Mucosa of rectum (tissue), 2 donors: ENCODE measurements around the gene CHRNA3.

Experiments used
- H3K27ac ChIP-seq, 2 donors: one replicate each; pipeline ENCODE4 v1.7.0; 2013; ENCODE audit warnings: inconsistent platforms in 2 of 2, low read depth in 2 of 2, low read length in 2 of 2
- H3K27me3 ChIP-seq, 2 donors: one replicate each; pipeline ENCODE4 v1.7.0; 2013; ENCODE audit warnings: low read length in 2 of 2; ENCODE audit not compliant: control insufficient read depth in 2 of 2, insufficient read depth in 2 of 2
- H3K36me3 ChIP-seq, 2 donors: one replicate each; pipeline ENCODE4 v1.7.0; 2013; ENCODE audit warnings: low read length in 2 of 2; ENCODE audit not compliant: control insufficient read depth in 2 of 2, insufficient read depth in 2 of 2
- H3K4me1 ChIP-seq, 2 donors: one replicate each; pipeline ENCODE4 v1.7.0; 2013; ENCODE audit warnings: low read length in 2 of 2, mild to moderate bottlenecking in 1 of 2; ENCODE audit not compliant: control insufficient read depth in 2 of 2, insufficient read depth in 2 of 2
- H3K4me3 ChIP-seq, 2 donors: one replicate each; pipeline ENCODE4 v1.7.0; 2013; ENCODE audit warnings: low read length in 2 of 2
- H3K9ac ChIP-seq, 2 donors: one replicate each; pipeline ENCODE4 v1.7.0; 2013; ENCODE audit warnings: low read length in 2 of 2, low read depth in 1 of 2, mild to moderate bottlenecking in 1 of 2
- H3K9me3 ChIP-seq, 2 donors: one replicate each; pipeline ENCODE4 v1.7.0; 2013; ENCODE audit warnings: low read length in 2 of 2; ENCODE audit not compliant: control insufficient read depth in 2 of 2
- donor health status: healthy.
- donor health status: Normal muscosa, but diverticular disease.

CHRNA3 gene

GRCh38 chr15:78637776-78638435 is 17.1 kb upstream of the CHRNA3 start:
- Histone ChIP-seq H3K27me3 (peaks cover 0 to 7% of the 10 kb centered on the region in 2 donors), H3K4me3 (no peak overlapping the region), H3K4me1 (peaks cover 2% of the 10 kb centered on the region in 2 donors), H3K9ac (no peak overlapping the region), H3K27ac (no peak overlapping the region), H3K36me3 (no peaks in the 10 kb centered on the region), H3K9me3 (no peaks in the 10 kb centered on the region)

- Histone ChIP-seq H3K27ac (no peak overlapping the region), H3K4me1 (peaks cover 2% of the 10 kb centered on the region in 2 donors), H3K9me3 (no peaks in the 10 kb centered on the region), H3K4me3 (no peak overlapping the region), H3K27me3 (peaks cover 0 to 7% of the 10 kb centered on the region in 2 donors), H3K36me3 (no peaks in the 10 kb centered on the region), H3K9ac (no peak overlapping the region)
Measured at GRCh38 chr15:78636378-78636859, 15.6 kb upstream of the CHRNA3 start.

GRCh38 chr15:78635346-78635745 is 14.6 kb upstream of the CHRNA3 start:
- Histone ChIP-seq H3K9me3 (no peaks in the 10 kb centered on the region), H3K36me3 (no peaks in the 10 kb centered on the region), H3K4me3 (no peak overlapping the region), H3K9ac (no peak overlapping the region), H3K27me3 (peaks cover 0 to 3% of the 10 kb centered on the region in 2 donors), H3K4me1 (no peaks in the 10 kb centered on the region), H3K27ac (no peak overlapping the region)

- Histone ChIP-seq H3K9me3 (no peaks in the 10 kb centered on the region), H3K9ac (no peak overlapping the region)
Measured at GRCh38 chr15:78634210-78635145, 13.7 kb upstream of the CHRNA3 start.

GRCh38 chr15:78633348-78633747 is 12.6 kb upstream of the CHRNA3 start:
- Histone ChIP-seq H3K36me3 (no peaks in the 10 kb centered on the region), H3K27ac (no peak overlapping the region), H3K9ac (no peak overlapping the region), H3K4me3 (no peak overlapping the region), H3K27me3 (peaks cover 0 to 4% of the 10 kb centered on the region in 2 donors), H3K4me1 (no peaks in the 10 kb centered on the region), H3K9me3 (no peaks in the 10 kb centered on the region)

More at GRCh38 chr15:78634210-78635145, 13.7 kb upstream of the CHRNA3 start:
- Histone ChIP-seq H3K4me3 (no peak overlapping the region), H3K27ac (no peak overlapping the region), H3K27me3 (peaks cover 0 to 2% of the 10 kb centered on the region in 2 donors), H3K36me3 (no peaks in the 10 kb centered on the region), H3K4me1 (no peaks in the 10 kb centered on the region)

GRCh38 chr15:78630886-78631633 is 10.3 kb upstream of the CHRNA3 start:
- no peak overlapping the region for H3K4me3 ChIP-seq
- no peak overlapping the region for H3K9ac ChIP-seq
- no peaks in the 10 kb centered on the region for H3K36me3 ChIP-seq
- peaks cover 0 to 4% of the 10 kb centered on the region in 2 donors for H3K27me3 ChIP-seq
- no peaks in the 10 kb centered on the region for H3K9me3 ChIP-seq
- no peak overlapping the region for H3K27ac ChIP-seq
- no peaks in the 10 kb centered on the region for H3K4me1 ChIP-seq

GRCh38 chr15:78629716-78630065 is 8.9 kb upstream of the CHRNA3 start:
- peaks cover 0 to 9% of the 10 kb centered on the region in 2 donors for H3K27me3 ChIP-seq
- H3K4me1 ChIP-seq = no peaks in the 10 kb centered on the region
- no peak overlapping the region for H3K9ac ChIP-seq
- H3K36me3 ChIP-seq = no peaks in the 10 kb centered on the region
- no peak overlapping the region for H3K27ac ChIP-seq
- H3K4me3 ChIP-seq = no peak overlapping the region
- H3K9me3 ChIP-seq = no peaks in the 10 kb centered on the region

GRCh38 chr15:78629031-78629715 is 8.4 kb upstream of the CHRNA3 start:
- H3K36me3 ChIP-seq = no peaks in the 10 kb centered on the region
- H3K9ac ChIP-seq = no peak overlapping the region
- no peaks in the 10 kb centered on the region for H3K4me1 ChIP-seq
- H3K27ac ChIP-seq = no peak overlapping the region
- H3K4me3 ChIP-seq = no peak overlapping the region
- H3K9me3 ChIP-seq = no peaks in the 10 kb centered on the region
- H3K27me3 ChIP-seq = peaks cover 0 to 11% of the 10 kb centered on the region in 2 donors

GRCh38 chr15:78628227-78628626 is 7.4 kb upstream of the CHRNA3 start:
- peaks cover 2 to 15% of the 10 kb centered on the region in 2 donors for H3K27me3 ChIP-seq
- H3K36me3 ChIP-seq = no peaks in the 10 kb centered on the region
- H3K9me3 ChIP-seq = no peaks in the 10 kb centered on the region
- H3K9ac ChIP-seq = no peak overlapping the region
- H3K4me3 ChIP-seq = no peak overlapping the region
- no peak overlapping the region for H3K27ac ChIP-seq
- H3K4me1 ChIP-seq = no peaks in the 10 kb centered on the region
